NCI-H524 treated with DMSO at 0.1 percent for 48 hours (cell line): ENCODE results near the gene C10orf90.
"Not testable (repeated sequence)": the region's sequence is repeated elsewhere in the genome, so short reads cannot be mapped to it uniquely, and the experiment has no call there.

Experiments used
- DNase-seq: peaks from one replicate; lab custom pipeline; 2025; lab: John Stamatoyannopoulos, UW

The C10orf90 gene

DNA sequence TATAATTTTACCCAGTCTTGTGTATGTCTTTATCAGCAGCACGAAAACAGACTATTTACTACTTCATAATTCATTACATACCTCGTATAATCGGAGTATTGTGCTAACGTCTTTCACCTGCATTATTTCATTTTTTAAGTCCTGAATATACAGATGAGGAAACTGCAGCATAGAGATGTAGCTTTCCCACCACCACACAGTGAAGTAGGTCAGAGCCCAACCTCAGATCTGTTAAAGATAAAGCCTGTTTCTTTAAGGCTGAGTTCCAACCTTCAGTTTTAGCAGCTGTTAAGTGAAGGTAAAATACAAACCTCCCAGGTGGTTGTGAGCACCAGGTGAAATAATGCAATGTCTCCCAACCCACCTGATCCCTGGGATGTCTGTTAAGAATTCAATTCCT lies 280.2 kb downstream of the C10orf90 start:
- no peak for DNase-seq

GRCh38 chr10:126387931-126388911 lies 282.3 kb downstream of the C10orf90 start, which contains the start of gene ADAM12:
Gene ADAM12 (minus strand): TSS chr10:126388477. CDS start chr10:126388145, 332 bp downstream.
- no peak for DNase-seq

DNA sequence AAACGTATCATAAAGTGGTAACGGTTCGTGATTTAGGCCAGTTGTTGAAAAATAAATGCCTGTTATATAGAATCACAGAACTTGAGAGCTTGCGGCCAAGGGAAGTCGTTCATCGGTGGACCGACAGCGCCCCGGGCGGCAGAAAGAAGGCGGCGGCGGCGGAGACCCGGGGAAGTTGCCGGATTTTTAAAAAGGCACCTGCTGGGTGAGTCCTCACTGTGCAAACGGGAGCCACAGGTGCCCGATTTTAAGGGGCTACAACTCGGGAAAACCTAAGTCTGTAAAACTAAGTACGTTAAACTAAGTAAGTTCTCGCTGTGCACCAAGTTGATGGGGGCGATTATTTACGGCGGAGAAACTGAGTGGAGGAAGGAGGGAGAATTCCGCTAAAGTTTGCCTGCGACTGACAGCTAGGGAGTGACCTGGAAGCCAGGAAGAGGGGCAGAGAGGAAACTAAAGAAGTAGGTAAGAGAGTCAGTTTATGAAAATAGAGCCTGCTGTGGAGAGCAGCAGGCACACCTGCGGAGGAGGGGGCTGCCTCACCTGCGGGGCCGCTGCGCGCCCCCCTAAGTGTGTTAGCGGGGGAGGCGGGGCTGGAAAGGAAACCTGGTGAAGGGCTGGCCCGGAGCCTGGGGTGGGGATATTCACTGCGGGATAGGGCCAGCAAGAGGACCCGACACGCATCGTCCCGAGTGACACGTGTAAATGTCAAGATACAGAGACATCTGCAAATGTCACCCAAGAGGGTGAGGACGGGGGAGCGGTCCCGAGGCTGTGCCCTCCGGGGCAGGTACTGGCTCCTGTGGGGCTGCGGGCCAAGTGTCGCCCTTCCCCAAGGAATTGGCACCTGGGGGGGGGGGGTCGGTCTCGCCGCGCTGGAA lies 283.2 kb downstream of the C10orf90 start:
- no peak for DNase-seq

GRCh38 chr10:126384269-126384873 lies 286.1 kb downstream of the C10orf90 start:
- DNase-seq: no peak

DNA sequence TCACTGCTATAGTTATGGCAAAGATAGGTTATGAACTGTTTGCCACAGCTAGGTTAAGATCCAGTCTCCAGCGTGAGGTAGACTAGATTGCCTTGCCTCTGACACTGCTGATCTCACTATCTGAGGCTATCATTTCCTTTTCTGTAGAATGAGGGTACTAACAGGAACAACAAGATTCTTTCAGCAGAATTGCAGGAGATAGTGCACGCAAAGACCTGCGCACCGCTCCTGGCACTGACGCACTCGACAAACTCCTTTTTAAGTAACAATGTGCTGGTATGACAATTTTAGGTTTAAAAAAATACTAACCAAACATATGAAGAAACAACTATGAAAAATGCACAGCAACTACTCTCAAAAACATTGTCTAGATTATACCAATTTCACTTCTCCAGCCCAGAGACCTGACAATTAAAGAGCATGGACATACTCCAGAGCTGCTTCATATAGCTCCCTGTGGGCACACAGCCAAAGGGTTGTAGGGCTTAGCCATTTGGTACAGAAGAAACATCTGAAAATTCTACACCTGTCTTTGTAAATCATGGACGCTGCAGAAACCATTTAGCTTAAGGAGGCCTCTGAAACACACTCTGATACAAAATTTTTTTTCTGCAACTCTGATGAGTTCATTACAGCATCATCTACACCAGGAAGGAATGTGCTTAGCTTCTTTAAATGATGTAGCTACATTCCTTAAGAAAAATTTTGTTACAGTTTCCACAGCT lies 290.0 kb downstream of the C10orf90 start:
- DNase-seq: no peak

- DNase-seq: not testable (repeated sequence)
Measured at GRCh38 chr10:126379166-126379565, 291.3 kb downstream of the C10orf90 start.

GRCh38 chr10:126376956-126377355 lies 293.5 kb downstream of the C10orf90 start:
- DNase-seq: no peak

GRCh38 chr10:126375926-126376554 lies 294.5 kb downstream of the C10orf90 start:
- no peak for DNase-seq

DNA sequence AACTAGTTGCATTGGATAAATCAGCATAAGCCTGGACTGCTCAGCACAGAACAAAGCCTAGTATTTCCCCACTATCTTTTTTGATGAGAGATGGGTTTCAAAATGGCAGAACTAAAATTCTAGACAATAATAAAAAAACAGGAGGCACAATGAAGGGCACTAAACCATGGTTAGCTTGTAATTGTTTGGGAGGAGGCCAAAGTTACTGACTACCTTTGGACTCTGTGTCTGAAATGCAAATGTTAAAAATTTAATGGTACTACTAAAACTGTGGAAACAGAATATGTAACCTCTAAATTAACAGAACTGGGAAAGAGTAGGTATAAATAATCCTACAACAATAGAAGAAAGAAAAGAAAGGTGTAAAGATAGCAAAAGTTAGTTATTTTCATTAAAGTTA lies 295.2 kb downstream of the C10orf90 start:
- no peak for DNase-seq
